ENCODE data around the gene CDYL.

The CDYL gene

DNA sequence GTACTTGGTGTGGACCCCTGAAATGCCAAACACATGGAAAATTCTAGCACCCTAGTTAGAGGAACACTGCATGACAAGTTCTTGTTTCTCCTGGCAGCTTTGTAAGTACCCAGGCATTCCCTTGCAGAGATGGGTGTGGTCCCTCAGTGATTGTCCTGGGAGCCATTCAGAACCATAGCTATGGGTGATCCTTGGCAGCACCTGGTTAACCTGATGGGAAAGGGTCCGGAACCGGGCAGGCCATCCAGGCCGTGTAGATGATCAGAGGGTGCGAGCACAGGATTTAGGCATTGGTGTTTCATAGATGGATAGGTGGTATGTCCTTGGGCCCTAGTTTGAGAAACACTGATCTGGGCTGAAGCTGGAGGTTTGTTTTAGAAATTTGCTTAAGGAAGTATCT, 131.9 kb downstream of the CDYL start:
- DNase-seq (ENCODE audit: low spot score), result no peak

DNA sequence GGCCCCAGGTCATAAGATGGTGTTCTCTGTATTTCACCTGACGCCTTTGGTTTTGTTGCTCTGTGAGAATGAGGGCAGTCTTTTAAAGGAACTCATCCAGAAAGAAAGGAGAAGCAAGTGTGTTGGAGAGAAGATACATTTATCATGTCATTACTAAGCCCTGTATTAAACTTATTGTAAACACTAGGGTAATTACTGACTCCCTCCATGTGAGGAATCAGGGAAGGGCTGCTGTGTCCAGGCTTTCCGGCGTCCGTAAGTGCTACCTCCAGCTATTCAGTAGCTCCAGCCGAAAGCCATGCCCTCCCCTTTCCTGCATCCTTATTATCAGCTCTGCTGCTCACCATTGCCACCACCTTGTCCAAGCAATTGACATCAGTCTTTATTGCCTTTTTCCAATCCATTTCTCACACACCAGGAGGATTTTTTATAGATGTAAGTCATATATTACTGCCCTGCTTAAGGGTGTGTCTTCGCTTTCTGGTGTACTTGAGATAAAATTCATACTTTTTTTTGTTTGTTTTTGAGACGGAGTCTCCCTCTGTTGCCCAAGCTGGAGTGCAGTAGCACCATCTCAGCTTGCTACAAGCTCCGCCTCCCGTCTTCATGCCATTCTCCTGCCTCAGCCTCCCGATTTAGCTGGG, 133.0 kb downstream of the CDYL start:
- no peak for DNase-seq (ENCODE audit: low spot score)

DNA sequence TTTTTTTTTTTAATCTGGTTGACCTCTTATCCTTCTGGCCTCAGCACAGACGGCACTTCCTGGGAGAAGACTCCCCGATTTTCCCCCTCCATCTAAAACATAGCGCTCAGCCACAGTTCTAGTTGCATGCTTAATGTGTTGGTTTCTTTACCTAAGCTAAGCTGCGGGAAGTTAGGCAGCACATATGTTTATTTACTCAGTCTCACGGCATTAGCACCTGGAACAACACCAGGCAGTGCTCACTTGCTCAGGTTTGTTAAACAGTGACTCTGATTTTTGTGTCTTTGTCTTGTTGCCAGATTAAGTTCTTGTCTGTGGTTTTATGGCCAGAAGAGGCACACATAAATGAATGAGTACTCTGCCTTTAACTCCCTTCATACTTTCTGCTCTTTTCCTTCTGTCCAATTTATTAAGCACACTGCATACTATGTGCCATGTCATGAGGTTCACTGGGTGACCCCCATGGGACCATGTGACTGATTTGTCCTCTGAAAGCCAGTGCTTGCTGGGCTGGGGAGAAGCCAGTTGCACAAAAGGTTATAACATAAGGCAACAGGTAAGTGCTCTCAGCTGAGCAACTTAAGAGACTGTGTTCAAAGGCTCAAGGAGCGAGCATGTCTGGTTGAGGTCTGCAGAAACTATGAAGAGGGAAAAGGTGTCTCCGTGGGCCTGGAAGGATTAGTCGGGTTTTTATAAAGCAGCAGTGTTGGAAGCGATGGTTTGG, 134.0 kb downstream of the CDYL start:
- DNase-seq (ENCODE audit: low spot score), result no peak

DNA sequence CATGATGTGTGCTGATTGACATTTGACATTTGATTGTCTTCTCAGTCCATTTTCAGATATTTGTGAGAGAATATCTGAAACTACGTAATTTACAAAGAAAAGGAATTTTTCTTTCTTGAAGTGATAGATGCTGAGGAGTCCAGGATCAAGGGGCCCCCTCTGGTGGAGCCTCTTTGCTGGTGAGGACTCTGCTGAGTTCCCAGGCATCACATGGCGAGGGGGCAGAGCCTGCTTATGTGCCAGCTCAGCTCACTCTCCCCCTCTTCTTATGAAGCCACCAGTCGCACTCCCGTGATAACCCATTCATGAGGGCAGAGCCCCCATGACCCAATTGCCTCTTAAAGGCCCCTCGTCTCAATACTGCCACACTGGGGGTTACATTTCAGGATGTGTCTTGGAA, 136.4 kb downstream of the CDYL start:
- DNase-seq (ENCODE audit: low spot score), result no peak

DNA sequence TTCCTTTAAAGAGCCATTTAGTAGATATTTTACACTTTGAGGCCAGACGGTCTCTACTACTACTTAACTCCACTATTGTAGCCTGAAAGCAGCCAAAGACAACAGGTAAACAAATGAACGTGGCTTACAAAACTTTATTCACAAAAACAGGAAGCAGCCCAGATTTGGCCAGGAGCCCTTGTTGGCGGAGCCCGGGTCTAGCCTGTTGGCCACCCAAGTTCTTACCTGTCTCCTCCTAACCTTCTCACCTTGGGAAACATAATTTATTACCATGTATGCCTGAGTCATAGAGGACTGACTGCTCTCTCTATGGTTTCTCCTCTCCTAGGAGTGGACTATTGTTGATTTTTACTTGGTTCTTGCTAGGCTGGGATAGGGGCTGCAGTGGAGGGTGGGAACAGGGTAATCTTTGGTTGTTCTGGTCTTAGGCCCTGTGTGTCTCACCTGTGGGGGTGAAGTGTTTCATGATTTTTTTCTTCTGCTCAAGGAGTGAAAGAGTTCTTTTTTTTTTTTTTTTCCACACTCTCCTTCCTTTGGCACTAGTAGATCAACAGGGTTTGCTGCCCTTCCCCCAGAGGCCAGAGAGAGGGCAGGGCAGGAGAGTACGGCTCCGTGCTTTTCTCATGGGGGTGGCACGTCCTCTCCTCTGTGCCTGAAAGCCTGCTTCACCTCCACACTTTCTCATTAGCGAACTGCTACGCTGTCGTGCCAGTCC, 137.7 kb downstream of the CDYL start:
- DNase-seq (ENCODE audit: low spot score), result no peak

DNA sequence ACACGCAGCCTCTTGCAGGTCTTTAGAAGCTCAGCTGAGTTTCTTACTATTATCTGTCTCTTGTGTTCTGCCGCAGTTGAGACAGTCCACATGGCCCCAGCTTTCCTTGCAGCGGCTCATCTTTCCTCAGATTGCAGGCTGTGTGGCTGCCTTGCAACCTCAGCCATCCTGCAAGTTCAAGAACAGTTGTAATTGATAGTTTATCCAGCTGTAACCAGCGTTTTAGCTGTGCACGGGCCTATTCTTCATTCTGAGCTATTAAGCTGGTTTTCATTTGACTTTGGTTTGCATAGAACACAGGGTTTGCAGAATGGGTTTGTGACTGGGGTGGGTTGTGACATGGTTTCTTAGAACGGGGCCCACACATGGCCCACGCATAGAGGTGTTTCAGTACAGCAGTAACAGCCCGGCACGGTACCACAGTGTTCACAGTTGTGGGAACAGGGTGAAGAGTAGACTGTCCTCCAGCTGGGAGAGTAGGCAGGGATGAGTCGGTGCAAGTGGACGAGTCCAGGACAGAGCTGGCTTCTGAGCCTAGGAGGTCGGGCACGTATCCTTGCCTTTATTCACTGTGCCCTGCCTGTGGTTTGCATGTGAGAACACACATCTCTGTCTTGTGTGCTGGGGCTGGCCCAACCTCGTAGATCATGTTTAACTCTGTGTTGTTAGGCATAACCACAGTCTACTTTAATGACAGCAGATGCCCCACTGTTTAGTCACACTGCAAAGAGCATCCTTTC, 138.4 kb downstream of the CDYL start:
- DNase-seq (ENCODE audit: low spot score), result no peak

DNA sequence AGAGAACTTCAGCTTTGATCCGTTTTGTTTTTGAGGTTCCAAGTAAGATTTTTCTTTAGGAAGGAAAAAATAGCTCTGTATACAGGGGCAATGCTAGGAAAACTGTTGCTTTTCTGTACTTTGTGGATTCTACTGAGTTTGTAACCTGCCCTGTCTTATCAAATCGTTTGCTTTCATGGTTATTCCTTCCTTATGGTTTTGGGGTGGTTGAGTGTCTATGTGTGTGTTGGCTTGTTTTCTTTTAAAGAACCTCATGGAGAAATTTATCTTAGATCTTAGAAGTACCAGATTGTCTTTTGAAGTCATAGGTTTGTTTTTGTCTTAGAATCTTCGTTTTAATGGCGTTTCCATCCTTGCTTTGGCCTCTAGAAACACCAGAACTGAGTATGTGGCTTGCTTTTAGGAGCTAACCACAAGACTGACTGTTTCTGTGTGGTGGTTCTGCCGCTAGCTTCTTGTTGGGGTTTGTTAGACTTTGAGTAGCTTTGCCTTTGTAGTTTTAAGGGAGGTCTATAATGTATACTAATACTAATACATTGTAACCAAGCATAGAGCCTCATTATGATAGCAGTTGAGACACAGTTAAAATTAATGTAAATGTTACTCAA, 140.9 kb downstream of the CDYL start:
- no peak for DNase-seq (ENCODE audit: low spot score)

DNA sequence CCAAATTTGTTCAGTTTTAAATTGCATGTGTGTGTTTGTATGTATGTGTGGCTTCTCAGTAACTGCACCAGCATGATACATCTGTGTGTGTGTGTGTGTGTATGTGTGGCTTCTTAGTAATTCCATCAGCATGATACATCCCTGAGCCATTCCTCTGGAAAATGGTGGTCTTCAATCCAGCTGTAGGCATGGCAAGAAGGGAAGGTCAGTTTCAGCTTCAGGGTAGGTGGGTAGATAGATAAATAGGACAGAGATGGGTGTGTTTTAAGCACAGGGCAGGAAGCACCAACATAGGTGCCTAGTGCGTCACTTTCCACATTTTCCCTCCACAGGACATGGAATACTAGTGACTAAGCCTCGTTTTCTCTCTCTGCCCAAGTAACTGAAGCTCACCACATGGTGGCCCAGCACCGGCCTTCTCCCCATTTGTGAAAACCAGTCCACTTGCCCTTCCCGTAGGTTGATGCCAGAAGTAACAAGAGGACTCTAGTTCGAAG, 144.8 kb downstream of the CDYL start:
- no peak for DNase-seq (ENCODE audit: low spot score)

DNA sequence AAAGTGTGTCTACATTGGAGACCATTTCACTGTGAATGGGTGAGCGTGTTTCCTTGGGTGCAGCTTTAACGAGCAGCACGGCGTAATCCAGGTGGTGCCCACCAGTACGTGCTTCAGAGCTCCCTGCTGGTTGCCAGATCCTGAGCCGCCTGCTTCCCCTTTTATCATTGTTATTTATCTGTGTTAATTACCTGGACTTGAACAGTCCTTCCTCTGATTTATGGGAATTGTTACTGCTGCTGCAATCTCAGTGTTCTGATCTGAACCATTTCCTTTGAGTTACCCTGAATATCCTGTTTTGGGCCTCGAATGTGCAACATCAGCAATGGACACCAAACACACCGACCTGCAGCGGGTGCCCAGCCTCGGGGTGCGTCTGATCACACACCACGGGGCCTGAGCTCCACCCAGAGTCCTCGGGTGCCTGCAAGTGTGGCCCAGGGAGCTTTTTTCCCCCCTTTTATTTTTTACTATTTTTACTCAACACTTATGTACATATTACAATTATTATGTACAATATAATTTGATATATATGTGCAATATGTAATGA, 146.4 kb downstream of the CDYL start:
- DNase-seq (ENCODE audit: low spot score), result no peak

DNA sequence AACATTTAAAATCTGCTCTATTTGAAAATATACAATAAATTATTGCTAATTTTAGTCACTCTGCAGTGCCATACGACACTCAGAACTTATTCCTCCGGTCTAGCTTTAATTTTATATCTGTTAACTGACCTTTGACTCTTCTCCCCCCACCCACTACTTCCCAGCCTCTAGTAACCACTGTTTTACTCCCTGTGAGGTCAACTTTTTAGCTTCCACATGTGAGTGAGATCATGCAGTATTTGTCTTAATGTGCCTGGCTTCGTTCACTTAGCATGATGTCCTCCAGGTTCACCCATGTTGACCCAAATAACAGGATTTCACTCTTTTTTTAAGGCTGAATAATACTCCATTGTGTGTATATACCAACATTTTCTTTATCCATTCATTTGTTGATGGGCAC, 146.9 kb downstream of the CDYL start:
- no peak for DNase-seq (ENCODE audit: low spot score)

DNA sequence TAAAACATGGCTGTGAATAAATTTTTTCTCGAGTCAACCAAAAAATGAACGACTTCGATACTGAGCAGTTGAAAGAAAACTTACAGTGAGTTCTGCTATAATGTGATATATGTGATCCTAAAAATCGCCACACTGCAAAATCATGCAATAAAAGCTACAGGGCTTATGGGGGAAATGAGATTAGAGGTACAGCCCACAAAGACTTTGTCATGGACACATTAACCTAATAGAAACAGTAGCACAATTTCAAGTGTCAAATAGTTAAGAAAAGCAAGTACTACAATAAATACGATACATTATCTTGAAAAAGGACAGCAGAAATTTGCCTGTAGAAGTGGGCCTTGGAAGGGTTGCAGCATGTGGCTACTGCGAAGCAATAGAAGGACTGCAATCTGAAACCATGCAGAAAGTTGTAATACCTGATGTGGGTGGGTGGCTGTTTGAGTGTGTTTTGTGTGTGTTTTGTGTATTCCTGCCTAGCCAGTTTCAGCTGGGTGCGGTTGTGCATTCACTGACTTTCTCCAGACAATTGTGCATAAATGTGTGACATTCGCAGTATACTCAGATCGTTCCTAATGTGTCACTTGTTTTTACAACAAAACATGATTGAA, 148.6 kb downstream of the CDYL start:
- DNase-seq (ENCODE audit: low spot score), result no peak

DNA sequence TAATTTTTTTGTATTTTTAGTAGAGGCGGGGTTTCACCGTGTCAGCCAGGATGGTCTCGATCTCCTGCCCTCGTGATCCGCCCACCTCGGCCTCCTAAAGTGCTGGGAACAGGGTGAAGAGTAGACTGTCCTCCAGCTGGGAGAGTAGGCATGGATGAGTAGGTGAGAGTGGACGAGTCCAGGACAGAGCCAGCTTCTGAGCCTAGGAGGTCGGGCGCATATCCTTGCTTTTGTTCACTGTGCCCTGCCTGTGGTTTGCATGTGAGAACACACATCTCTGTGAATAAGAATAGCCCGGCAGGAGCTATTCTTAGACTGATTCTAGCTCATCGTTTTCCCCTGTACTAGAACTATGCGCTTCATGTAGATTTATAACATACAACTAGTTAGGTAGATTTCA, 149.4 kb downstream of the CDYL start:
- DNase-seq (ENCODE audit: low spot score), result no peak

DNA sequence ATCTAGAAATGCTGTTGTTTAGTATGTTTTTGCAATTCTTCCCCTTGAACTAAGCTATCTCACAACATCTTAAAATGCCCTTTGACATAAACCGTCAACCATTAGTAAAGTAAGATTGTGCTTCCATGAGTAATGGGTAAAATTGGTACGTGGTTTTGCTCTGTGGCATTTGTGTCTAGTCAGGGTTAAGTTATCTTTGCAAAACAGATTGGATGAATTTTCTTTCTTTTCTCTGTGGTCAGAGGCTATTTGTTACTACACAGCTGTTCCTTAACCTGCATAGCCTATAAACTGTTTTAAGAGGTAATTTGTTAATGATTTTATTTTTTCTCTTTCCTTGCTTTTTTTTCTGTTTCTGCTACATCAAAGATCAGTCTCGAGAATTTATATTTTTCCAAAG, 152.2 kb downstream of the CDYL start:
- no peak for DNase-seq (ENCODE audit: low spot score)

DNA sequence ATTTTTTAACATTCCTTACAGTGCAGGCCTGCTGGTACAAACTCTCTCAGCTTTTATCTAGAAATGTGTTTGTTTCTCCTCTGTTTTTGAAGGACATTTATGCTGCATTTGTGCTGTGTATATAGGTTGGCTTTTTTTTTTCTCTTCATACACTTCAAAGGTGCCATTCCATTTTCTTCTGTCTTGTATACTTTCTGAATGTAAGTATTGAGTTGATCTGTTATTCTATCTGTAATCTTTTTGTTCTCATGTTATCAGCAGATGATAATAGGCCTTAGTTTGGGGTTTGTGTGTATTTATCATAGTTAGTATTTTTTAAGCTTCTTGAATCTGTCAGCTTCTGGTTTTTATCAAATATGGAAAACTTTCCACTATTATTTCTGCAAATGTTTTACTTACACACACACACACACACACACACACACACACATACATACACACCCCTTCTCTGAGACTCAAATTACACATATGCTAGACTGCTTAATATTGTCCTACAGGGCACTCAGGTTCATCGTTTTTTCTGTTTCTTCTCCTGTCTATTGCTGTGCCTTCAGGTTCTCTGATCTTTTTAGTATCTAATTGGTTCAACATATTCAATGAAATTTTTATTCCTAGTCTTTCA, 153.0 kb downstream of the CDYL start:
- no peak for DNase-seq (ENCODE audit: low spot score)

DNA sequence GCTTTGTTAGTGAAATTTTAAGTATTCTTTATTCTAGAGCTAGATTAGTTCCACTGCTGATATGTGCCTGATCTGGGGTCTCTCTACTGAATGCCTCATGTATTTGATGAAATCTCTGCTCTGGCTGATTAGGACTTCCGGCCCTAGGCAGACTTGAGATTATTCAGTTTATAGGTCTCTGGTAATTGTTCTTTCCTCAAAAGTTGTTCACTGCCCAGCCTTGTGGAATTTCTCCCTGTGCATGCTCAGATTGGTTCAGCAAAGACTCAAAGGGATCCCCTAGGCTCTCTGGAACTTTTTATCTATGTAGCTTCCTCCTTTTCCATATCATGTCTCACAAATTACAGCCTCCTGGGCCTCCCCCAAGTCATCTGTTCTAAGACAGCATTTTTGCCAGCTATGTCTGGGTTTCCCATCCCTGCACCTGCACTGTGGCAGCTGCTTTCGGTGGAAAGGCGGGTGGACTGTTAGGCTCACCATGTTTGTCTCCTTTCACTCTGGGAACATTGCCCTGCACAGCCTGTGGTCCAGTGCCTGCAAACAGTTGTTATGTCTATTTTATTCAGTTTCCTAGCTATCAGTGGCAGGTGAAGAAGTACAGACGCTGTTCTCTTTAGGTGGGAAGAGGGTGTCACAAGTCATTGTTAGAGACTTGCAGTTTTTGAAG, 154.0 kb downstream of the CDYL start:
- DNase-seq (ENCODE audit: low spot score), result no peak

DNA sequence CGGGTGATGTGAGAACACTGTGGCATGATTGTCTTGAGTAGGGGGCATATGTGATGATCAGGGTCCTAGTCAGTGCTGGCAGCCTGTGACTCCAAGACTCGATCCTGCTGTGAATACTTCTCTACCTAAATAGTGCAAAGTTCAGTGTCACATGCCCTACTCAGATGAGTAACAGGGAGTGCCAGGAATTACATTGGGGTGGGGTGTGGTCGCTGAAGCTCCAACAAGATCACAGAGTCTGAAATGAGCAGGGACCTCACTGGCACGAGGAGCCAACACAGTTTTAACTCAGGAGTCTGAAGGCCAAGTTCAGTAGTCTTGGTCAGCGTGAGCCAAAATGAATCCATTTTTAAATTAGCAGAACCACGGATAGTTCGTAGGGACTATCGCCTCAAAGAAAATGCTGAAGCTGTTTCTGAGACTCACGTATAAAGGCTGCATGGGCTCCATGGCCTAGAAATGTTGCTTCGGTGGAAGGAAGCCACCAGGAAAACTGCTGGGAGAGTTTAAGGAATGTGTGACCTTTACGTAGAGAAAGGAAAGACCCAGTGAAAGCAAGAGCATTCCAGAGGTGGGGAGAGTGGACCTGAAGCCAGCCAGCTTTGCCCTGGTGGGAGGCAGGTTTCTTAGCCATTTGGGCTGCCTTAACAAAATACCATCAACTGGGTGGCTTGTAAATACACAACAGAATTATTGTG, 155.5 kb downstream of the CDYL start:
- no peak for DNase-seq (ENCODE audit: low spot score)

DNA sequence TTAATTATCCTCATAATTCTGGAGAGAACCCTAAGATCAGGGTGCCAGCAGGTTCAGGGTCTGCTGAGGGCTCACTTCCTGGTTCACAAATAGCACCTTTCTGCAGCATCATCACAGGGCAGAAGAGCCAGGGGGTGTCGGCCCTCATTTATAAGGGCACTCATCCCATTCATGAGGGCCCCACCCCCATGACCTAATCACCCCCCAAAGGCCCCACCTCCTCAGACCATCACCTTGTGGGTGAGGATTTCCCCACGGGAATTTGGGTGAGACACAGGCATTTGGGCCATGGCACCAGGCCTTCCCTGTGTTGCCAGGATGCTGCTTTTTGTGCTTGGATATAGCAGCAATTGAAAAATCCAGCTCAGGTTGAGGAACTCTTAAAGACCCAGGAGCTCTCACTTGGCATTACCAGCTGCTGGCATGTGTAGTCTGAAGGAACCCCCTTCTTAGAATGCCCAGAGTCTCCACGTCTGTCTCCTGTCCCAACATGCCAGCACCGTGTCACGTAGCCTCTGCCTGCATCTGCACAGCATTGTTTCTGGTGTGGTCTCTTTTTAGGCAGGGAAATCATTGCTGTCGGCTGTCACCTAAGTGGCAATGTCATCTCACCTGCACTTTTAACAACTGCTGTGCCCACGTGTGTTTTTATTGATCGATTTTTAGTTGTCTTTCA, 156.2 kb downstream of the CDYL start:
- DNase-seq (ENCODE audit: low spot score), result no peak

DNA sequence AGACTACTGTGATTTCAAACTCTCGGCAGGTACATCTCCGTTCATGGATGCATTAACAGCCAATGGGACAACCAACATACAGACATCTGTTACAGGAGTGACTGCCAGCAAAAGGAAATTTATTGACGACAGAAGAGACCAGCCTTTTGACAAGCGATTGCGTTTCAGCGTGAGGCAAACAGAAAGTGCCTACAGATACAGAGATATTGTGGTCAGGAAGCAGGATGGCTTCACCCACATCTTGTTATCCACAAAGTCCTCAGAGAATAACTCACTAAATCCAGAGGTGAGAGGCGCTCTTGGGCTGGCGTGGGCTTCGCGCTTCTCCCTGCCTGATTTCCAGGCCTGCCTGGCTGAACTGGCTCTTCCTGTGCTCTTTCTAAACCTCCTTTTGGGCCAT, 159.3 kb downstream of the CDYL start:
- DNase-seq (ENCODE audit: low spot score), result no peak

Data from ecto neural progenitor cell (in vitro differentiated cells).